GM19455 (cell line): Measurements from ENCODE around the gene PRODH2.
"Not testable (repeated sequence)": the region's sequence is repeated elsewhere in the genome, so short reads cannot be mapped to it uniquely, and the experiment has no call there.

Source experiments
- ATAC-seq: cut with Tn5 transposase; IDR thresholded peaks from one replicate; pipeline ENCODE4 v1.9.1; 2021; ENCODE audit not compliant: unreplicated experiment

The PRODH2 gene

GRCh38 chr19:35796645-35797542 lies 15.8 kb downstream of the PRODH2 start:
- ATAC-seq: no peak

- not testable (repeated sequence) for ATAC-seq
These were observed 17.1 kb downstream of the PRODH2 start for GRCh38 chr19:35795564-35795963.

GRCh38 chr19:35793381-35794165 lies 19.1 kb downstream of the PRODH2 start:
- ATAC-seq: no peak

GRCh38 chr19:35792888-35793287 lies 19.8 kb downstream of the PRODH2 start:
- ATAC-seq: no peak

- ATAC-seq: no peak
These were observed 20.3 kb downstream of the PRODH2 start for GRCh38 chr19:35792312-35792711.

- no peak for ATAC-seq
These were observed 20.8 kb downstream of the PRODH2 start for GRCh38 chr19:35791814-35792279.

- no peak for ATAC-seq
These were observed 21.4 kb downstream of the PRODH2 start for GRCh38 chr19:35790981-35791813.

- no peak for ATAC-seq
These were observed 22.4 kb downstream of the PRODH2 start for GRCh38 chr19:35789978-35790944.

GRCh38 chr19:35789195-35789977 lies 23.3 kb downstream of the PRODH2 start:
- ATAC-seq: no peak

GRCh38 chr19:35788205-35788960 lies 24.3 kb downstream of the PRODH2 start:
- ATAC-seq: no peak

- ATAC-seq: no peak
These were observed 25.3 kb downstream of the PRODH2 start for GRCh38 chr19:35787227-35787799.

GRCh38 chr19:35786299-35787160 lies 26.1 kb downstream of the PRODH2 start:
- ATAC-seq: no peak

- ATAC-seq: no peak
These were observed 27.4 kb downstream of the PRODH2 start for GRCh38 chr19:35785339-35785627.

- ATAC-seq: no peak
These were observed 27.9 kb downstream of the PRODH2 start for GRCh38 chr19:35784503-35785338.

- ATAC-seq: no peak
These were observed 28.9 kb downstream of the PRODH2 start for GRCh38 chr19:35783469-35784434.
